COLO668 (cell line): ENCODE results near the gene ARHGAP8.
A peak's percentile ranks its signal among the peaks of the same experiment; 100 is the strongest.

Source experiments
- DNase-seq: peaks from one replicate; lab custom pipeline; 2025; ENCODE audit not compliant: unreplicated experiment; lab: John Stamatoyannopoulos, UW

The ARHGAP8 gene

GRCh38 chr22:44752285-44753188, at the start of gene ARHGAP8:
Gene ARHGAP8 (plus strand): TSS chr22:44752575. CDS start chr22:44786528, 33,953 bp downstream.
- peak; percentile 82 for DNase-seq

DNA sequence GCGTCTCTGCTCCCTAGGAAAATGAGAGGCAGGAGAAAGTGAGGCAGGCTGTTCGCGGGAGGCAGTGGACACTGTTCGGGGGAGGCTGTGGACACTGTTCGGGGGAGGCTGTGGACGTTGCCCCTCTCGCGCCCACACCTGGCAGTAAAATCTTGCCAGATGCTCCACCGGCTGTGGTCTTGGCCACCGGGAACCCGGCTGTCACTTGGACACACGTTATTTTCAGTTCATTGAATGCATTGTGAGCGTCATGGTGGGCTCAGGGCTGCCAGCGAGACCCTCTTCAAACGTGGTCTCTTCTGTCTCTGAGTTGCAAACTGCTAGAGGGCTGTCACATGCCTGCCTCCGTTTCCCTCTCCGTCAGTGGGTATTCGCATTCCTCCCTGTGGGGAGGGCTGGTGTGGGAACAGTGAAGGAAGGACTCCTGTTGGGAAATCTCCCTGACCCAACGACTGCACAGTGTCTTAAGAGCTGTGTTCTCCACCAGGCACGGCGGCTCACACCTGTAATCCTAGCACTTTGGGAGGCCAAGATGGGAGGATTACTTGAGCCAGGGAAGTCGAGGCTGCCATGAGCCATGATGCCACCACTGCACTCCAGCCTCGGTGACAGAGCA, 49.0 kb upstream of the ARHGAP8 start:
- DNase-seq = no peak

DNA sequence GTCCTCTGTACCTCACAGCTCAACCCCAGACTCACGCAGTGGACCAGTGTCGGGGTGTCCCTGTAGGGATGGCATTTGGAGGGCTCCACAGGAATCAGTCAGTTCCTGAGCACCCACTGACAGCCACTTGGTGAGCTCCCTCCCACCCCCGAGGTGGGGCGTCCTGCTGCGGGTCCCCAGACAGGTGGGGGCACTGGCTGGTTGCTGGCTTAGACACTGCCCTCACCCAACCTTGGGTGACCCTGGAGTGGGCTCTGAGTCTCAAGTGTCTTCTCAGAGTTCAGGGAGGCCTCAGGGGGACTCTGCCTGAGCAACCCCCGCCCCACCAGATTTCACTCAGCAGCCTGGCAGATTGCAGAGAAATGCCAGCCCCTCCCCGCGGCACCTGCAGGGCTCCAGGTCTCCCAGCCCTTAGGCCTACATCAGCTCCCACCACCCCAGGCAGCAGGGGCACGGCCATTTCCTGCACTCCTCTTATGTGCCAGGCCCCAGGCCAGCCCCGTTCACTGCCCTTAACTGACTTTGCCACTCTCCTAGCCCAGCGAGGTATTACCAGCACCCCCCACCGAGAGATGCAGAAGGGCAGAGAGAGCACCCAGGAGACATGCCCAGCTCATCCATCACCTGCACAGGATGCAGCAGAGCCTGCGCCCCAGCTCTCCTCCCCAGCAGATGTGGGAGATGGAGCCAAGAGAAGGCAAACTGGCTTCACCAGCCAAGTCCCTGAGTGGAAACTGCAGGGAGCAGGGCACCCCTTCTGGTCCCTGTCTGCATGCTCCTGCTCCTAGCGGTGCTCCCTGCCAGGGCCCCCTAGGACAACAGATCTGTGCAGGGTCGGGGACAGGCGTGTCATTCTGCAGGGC, 48.0 kb upstream of the ARHGAP8 start:
- DNase-seq = no peak

- no peak for DNase-seq
Observed at GRCh38 chr22:44705022-44705297, 47.4 kb upstream of the ARHGAP8 start.

GRCh38 chr22:44706488-44706887, 45.9 kb upstream of the ARHGAP8 start:
- no peak for DNase-seq

GRCh38 chr22:44707178-44707577, 45.2 kb upstream of the ARHGAP8 start:
- DNase-seq = no peak

DNA sequence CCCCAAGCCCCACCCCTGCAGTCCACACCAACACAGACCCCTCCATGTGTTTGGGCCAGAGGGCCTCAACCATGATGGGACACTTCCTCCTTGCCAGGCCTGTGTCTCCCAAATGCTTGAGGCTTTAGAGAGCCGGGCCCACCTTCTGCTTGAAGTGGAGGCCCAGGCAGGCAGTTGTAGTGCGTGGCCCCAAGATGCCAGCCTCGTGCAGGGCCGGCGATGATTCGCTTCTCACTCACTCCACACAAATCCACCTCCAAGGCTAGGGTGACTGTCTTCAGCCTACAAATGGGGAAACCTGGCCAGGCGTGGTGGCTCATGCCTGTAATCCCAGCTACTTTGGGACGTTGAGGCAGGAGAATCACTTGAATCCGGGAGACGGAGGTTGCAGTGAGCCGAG, 44.6 kb upstream of the ARHGAP8 start:
- DNase-seq = no peak

DNA sequence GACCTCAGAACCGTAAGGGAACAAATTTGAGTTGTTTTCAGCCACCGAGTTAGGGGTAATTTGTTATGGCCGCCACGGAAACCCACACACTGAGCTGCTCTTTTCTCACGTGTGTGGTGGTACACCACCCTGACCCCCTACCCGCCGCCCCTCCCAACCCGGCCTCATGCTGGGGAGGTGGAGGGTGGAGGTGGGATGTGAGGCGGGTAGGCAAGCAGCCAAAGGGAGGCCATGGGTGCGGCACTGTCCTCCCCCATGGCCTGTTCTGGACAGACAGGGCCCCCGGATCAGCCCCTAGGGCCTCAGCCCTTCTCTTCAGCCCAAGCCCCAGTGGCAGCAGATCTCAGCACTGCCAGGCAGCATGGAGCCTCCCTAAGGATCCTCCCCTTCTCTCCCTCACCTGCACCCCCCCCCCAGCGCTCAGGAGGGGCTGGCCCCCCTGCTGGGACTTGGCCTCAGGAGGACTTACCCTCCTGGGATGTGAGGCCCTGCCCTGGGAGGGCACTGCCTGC, 42.4 kb upstream of the ARHGAP8 start:
- peak; percentile 35 for DNase-seq

DNA sequence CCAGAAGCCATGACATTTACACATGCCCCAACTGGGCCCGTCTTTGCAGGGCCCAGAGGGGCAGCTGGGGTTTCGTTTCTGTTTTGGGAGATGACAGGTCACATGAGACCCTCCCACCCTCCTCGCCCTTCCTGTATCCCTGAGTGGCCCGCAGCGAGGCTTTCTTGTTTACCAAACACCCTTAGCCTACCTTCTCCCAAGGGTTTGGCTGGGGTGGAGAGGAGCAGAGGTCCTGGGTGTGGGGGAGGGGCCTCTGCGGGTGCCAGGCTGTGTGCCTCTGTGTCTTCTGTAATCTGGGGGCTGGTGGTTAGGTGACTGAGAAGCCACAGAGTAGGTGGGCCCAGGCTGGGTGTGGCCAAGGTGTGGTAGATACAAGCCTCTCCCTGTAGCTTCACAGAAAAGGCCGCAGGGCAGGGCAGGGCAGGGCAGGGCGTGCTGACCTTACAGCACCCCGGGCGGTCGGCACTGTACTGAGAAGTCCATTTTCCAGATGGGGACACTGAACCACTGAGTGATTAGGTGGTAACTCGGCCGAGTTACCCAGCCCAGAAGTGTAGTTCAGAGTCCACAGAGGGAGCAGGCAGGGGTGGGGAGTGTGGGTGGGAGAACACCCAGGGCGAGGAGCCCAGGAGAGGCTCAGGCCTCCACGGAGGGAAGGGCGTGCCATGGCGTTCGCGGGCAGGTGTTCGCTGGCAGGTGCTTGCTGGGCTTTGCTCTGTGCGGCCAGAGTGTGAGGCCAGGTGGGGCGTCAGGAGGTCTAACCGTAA, 41.7 kb upstream of the ARHGAP8 start:
- DNase-seq = peak; percentile 93

DNA sequence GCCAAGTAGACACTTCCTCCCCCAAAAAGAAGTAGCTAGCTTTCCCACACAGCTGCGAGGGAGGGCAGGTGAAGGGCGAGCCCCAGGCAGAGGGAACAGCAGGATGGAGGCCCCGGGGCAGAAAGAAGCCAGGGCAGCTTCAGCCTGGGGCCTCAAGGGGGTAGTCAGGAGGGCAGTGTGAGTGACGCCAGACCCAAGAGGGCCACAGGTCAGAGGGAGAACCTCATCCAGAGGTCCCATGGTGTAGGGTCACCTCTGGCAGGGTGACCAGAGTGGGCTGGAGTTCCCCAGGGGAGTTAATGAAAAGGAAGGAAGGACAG, 41.2 kb upstream of the ARHGAP8 start:
- no peak for DNase-seq

DNA sequence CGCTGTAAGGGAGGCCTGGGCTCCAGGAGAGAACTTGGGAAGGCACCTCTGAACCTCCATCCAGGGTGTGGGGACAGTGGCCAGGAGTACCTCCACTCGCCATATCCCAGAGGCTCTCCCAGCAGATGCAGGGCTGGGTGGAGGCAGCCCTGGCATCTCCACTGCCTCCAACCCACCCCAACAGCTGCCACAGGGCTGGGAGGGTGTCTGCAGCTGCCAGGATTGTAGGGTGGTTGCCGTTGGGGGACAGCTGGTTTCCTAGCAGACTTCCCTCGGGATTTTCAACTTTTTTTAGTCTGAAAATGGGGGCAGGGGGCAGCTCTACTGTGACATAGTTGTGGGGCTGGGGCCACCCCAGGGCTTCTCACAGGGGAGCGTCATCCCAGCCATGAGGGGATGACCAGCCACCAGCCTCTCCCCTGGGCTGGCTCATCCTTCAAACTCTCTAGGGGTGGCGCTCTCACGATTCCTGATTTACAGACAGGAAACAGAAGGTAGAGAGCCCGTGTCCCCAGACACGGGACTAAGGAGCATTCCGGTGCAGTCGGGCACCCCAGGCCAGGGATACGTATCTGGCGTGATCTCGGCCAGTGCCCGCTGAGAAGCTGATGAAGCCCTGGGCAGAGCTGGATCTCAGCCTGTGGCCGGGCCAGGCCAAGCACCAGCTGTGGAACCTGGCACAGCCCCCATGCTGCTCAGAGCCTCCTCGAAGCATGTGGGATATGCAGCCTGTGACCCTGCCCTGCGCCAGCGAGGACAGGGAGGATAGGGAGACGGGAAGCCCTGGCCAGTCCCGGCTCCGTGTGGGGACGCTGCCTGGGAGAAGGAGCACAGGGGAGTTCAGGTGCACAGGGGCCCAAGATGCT, 40.5 kb upstream of the ARHGAP8 start:
- peak; percentile 54 for DNase-seq

GRCh38 chr22:44712962-44713361, 39.4 kb upstream of the ARHGAP8 start:
- DNase-seq = no peak

GRCh38 chr22:44714703-44715350, 37.5 kb upstream of the ARHGAP8 start:
- DNase-seq = no peak

DNA sequence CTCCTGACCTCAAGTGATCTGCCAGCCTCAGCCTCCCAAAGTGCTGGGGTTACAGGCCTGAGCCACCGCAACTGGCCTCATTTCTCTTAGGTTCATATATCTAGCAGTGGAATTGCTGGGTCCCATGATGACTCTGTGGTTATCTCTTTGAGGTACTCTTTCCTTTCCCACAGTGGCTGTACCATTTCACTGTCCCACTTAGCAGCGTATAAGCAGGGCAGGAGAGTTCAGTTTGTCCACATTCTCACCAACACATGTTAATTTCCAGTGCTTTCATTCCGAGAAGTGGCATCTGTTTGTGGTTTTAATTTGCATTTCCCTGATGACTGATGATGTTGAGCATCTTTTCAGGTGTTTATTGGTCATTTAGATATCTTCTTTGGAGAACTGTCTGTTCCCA, 34.0 kb upstream of the ARHGAP8 start:
- no peak for DNase-seq

DNA sequence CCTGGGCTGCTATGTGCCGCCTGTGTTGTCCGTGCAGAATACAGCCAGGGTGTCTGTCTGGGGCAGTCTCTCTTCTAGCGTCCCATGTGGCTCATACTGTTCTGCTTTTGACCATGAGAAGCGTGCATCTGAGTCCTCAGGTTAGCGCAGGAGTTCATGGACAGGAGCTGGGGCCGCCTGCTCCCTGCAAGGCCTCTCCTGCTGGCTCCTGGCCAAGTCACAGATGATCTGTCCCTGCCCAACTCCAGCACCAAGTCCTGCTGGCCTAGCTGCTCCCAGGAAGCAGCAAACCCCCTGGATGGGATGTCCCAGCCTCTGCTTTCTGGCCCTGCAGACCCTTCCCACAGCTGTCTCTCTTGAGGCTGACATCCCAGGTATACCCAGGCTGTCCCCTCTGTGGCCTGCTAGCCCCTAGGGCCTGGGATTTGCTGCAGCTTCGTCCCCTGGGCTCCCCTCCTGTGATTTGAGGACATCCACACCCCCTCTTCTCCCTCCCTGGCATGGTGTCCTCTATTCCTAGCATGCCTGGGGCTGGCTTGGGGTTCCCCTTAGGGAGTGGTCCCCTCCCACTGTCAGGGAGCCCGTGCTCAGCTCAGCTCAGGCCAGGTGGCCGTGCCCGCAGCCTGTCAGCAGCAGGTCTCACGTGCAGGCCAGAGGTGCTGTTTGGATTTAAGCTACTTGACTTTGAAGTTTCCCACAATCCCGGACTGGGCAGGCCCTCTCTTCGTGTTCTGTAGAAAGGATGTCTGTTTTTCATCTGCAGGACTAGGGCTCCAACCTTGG, 32.6 kb upstream of the ARHGAP8 start:
- peak; percentile 63 for DNase-seq

- no peak for DNase-seq
Observed at GRCh38 chr22:44721213-44721612, 31.2 kb upstream of the ARHGAP8 start.

- DNase-seq = no peak
Observed at GRCh38 chr22:44722611-44723010, 29.8 kb upstream of the ARHGAP8 start.

DNA sequence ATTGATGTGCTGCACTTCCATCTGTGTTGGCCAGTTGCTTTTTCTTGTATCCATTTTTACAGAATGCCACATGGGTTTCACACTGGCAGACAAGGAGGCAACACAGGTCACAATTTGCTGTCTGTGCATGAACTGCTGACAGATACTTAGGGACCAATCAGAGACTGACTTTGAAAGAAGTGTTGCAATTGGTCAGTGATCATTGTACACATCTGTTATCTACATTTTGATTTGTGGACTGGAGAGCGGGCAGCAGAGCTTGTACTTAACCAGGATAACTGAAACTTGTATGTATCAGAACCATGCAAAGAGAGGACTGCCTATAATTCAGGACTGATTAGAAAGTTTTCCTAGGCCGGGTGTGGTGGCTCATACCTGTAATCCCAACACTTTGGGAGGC, 28.6 kb upstream of the ARHGAP8 start:
- DNase-seq = no peak

DNA sequence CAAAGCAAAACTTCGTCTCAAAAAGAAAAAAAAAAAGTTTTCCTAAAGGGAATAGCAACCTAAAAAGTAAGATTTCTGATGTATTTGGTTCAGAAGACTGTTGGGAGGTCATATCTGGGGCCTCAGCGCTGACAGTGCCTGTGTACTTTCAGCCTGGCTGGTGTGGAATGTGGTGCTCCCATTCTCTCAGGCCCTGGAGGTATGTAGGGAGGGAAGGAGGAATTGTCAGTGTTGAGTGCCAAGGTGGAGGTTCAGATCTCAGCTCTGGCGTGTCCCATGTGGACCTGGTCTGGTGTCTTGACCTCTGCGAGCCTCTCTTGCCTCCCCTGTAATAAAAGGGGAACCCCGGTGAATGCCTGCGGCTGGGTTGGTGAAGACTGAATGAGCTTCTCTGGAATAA, 28.0 kb upstream of the ARHGAP8 start:
- DNase-seq = no peak
